Ascending aorta (tissue), 2 donors: ENCODE measurements around the gene MEIOSIN. TPM values are rescaled to one million over a fixed set of nuclear protein-coding genes. Genes with fewer than 3 reads are reported as not detected.
A peak's percentile ranks its signal among the peaks of the same experiment; 100 is the strongest.
"Not testable (repeated sequence)": the region's sequence is repeated elsewhere in the genome, so short reads cannot be mapped to it uniquely, and the experiment has no call there.

Experiments used
- DNase-seq, 2 donors: peaks; one replicate each; pipeline ENCODE4 v3.0.0-alpha.2; 2019; ENCODE audit warnings: low spot score in 2 of 2
- H3K27ac ChIP-seq, 2 donors: fragments of 200-600 bp; sonication (generic); one replicate each; pipeline ENCODE4 v1.5.1; 2016 to 2017; ENCODE audit warnings: mild to moderate bottlenecking in 1 of 2
- H3K27me3 ChIP-seq: fragments of 200-600 bp; sonication (generic); one replicate; pipeline ENCODE4 v1.5.1; 2017
- H3K36me3 ChIP-seq, 2 donors: fragments of 200-600 bp; sonication (generic); one replicate each; pipeline ENCODE4 v1.5.1; 2016
- H3K4me1 ChIP-seq, 2 donors: fragments of 200-600 bp; sonication (generic); one replicate each; pipeline ENCODE4 v1.5.1; 2016 to 2017; ENCODE audit warnings: mild to moderate bottlenecking in 1 of 2
- H3K4me3 ChIP-seq, 2 donors: fragments of 200-600 bp; sonication (generic); one replicate each; pipeline ENCODE4 v1.5.1; 2016 to 2017; ENCODE audit warnings: mild to moderate bottlenecking in 1 of 2
- H3K9me3 ChIP-seq, 2 donors: fragments of 200-600 bp; sonication (generic); one replicate each; pipeline ENCODE4 v1.5.1; 2016
- CTCF ChIP-seq, 3 experiments: fragments of 200-600 bp in 2 of 3; fragments of 450-650 bp in 1 of 3; sonication (generic) in 2 of 3; IDR thresholded peaks; one replicate each; pipeline ENCODE4 v1.5.1; 2016 to 2019; ENCODE audit warnings: antibody characterized with exemption in 3 of 3, mild to moderate bottlenecking in 1 of 3, moderate library complexity in 1 of 3
- intact Hi-C: fragments of 100-400 bp; cut with DNase I; formaldehyde crosslinking; loops from one replicate; pipeline ENCODE4 v1.15.1; 2023
- total RNA-seq: library from RNA; depleted of rRNA; stranded (reverse); fragments of >200 nt; gene quantifications from one replicate; pipeline ENCODE4 v1.1.0, GENCODE V29; 2016

The MEIOSIN gene
- total RNA-seq, 1 donor from 2014 or later = not detected

GRCh38 chr19:45717131-45717982 lies 15.9 kb upstream of the MEIOSIN start:
- TF ChIP-seq CTCF (IDR thresholded peaks at IDR 0.05) = peak in 2 of 3 experiments; percentile 24 to 38
- DNase-seq = peak; percentile 97 to 99
- H3K27me3 ChIP-seq = no peaks in the 10 kb centered on the region
- H3K4me1 ChIP-seq = peaks cover 0 to 11% of the 10 kb centered on the region in 2 donors
- intact Hi-C loops = loop anchor here (1.0 kb wide), 3 partner anchors 13 to 52 kb away; partner anchors contain the start of genes FBXO46, QPCTL and SIX5
- peaks cover 8 to 9% of the 10 kb centered on the region in 2 donors for H3K36me3 ChIP-seq
- H3K9me3 ChIP-seq = no peaks in the 10 kb centered on the region
- peak overlapping the region; percentile 68 to 75 for H3K4me3 ChIP-seq
- peak overlapping the region; percentile 75 to 92 for H3K27ac ChIP-seq

GRCh38 chr19:45717983-45718650 lies 15.1 kb upstream of the MEIOSIN start:
- DNase-seq = no peak
- Histone ChIP-seq H3K27ac (peak overlapping the region; percentile 75 to 92), H3K9me3 (no peaks in the 10 kb centered on the region), H3K36me3 (peaks cover 0 to 6% of the 10 kb centered on the region in 2 donors), H3K4me3 (peak overlapping the region; percentile 68 to 75), H3K4me1 (peaks cover 0 to 11% of the 10 kb centered on the region in 2 donors), H3K27me3 (no peaks in the 10 kb centered on the region)
- intact Hi-C loops = loop anchor here (1.0 kb wide), 3 partner anchors 12 to 51 kb away; partner anchors contain the start of genes FBXO46, QPCTL and SIX5
- no peak for TF ChIP-seq CTCF (IDR thresholded peaks at IDR 0.05)

- DNase-seq, H3K27me3 ChIP-seq, H3K27ac ChIP-seq, H3K36me3 ChIP-seq, intact Hi-C loops, H3K4me3 ChIP-seq, H3K9me3 ChIP-seq: not testable (repeated sequence)
- H3K4me1 ChIP-seq = peaks cover 0 to 11% of the 10 kb centered on the region in 2 donors
These were observed 13.2 kb upstream of the MEIOSIN start for GRCh38 chr19:45720065-45720464.

- H3K27ac ChIP-seq, intact Hi-C loops, H3K4me1 ChIP-seq, H3K36me3 ChIP-seq, H3K9me3 ChIP-seq, H3K27me3 ChIP-seq, DNase-seq: not testable (repeated sequence)
- peak overlapping the region in 1 of 2 donors; percentile 89 for H3K4me3 ChIP-seq
These were observed 4.6 kb upstream of the MEIOSIN start for GRCh38 chr19:45728683-45729082.

GRCh38 chr19:45729800-45730290 lies 3.4 kb upstream of the MEIOSIN start:
- no peak for TF ChIP-seq CTCF (IDR thresholded peaks at IDR 0.05)
- no peak overlapping the region for H3K27ac ChIP-seq
- no peaks in the 10 kb centered on the region for H3K9me3 ChIP-seq
- no peaks in the 10 kb centered on the region for H3K36me3 ChIP-seq
- peak overlapping the region; percentile 88 to 89 for H3K4me3 ChIP-seq
- intact Hi-C loops = loop anchor here (1.0 to 2.0 kb wide), 4 partner anchors 13 to 133 kb away; partner anchors contain the start of gene SYMPK
- H3K4me1 ChIP-seq = peaks cover 0 to 10% of the 10 kb centered on the region in 2 donors
- H3K27me3 ChIP-seq = no peaks in the 10 kb centered on the region
- DNase-seq = no peak

GRCh38 chr19:45730368-45731288 lies 2.6 kb upstream of the MEIOSIN start, which contains the start of gene FBXO46:
TSS of gene FBXO46 (minus strand) at chr19:45730896. CDS start at chr19:45713495, 17,401 bp downstream.
- Histone ChIP-seq H3K9me3 (no peaks in the 10 kb centered on the region), H3K27ac (peak within 1 kb of the TSS; percentile 48 to 56), H3K4me1 (peaks cover 0 to 10% of the 10 kb centered on the region in 2 donors), H3K36me3 (no peaks in the 10 kb centered on the region), H3K4me3 (peak within 1 kb of the TSS; percentile 88 to 89), H3K27me3 (no peaks in the 10 kb centered on the region)
- TF ChIP-seq CTCF (IDR thresholded peaks at IDR 0.05) = peak in 1 of 3 experiments; percentile 9
- DNase-seq = peak; percentile 95 to 99
- intact Hi-C loops = loop anchor here (1.0 to 2.0 kb wide), 4 partner anchors 13 to 132 kb away; partner anchors contain the start of gene SYMPK
